K562 (cell line): ENCODE results near the gene CTCFL. TPM values are rescaled to one million over a fixed set of nuclear protein-coding genes. Genes with fewer than 3 reads are reported as not detected.

Experiments used
- ATAC-seq: fragments of 200-7000 bp; cut with Tn5 transposase; 3 replicates; pipeline ENCODE4 v1.9.1; 2020; ENCODE audit warnings: moderate library complexity
- BruUV-seq: library from RNA; stranded (reverse); fragments of 400-500 nt; replicated peaks from 2 replicates; lab custom pipeline; 2021; lab: Mats Ljungman, UMichigan
- CTCF ChIA-PET: fragments of 300-600 bp; formaldehyde crosslinking; extraction: SDS; loops from one replicate; lab custom pipeline; 2021; ENCODE audit warnings: low intra/inter-chr PET ratio; lab: Yijun Ruan, JAX
- POLR2A ChIA-PET: fragments of 300-600, 350-650 bp; sonication (Branson Sonifier 250); formaldehyde crosslinking; extraction: SDS; loops from one replicate; lab custom pipeline; 2021; ENCODE audit warnings: antibody characterized with exemption, inconsistent platforms; lab: Yijun Ruan, JAX
- DNase-seq, 4 experiments: peaks; one replicate each; pipeline versions ENCODE4 v3.0.0 to v3.0.0-alpha.2; 2011 to 2018; ENCODE audit warnings: low spot score in 3 of 4, mixed read lengths in 3 of 4; ENCODE audit errors: extremely low read depth in 1 of 4
- FAIRE-seq: peaks from 2 replicates; lab custom pipeline; 2011; peaks lifted over from hg19 to GRCh38; lab: Jason Lieb, UNC
- H2AFZ ChIP-seq: 2 replicates; pipeline ENCODE4 v1.6.0; 2011; ENCODE audit warnings: low read depth, low read length, control low read depth, inconsistent platforms
- H3K27ac ChIP-seq: fragments of 200-600 bp; 3 replicates; pipeline ENCODE4 v1.8.0; 2011; ENCODE audit warnings: low read depth, mild to moderate bottlenecking, control low read depth, inconsistent platforms, low read length, moderate library complexity, mixed read lengths; ENCODE audit errors: extremely low read depth
- H3K27me3 ChIP-seq, 2 experiments: fragments of 300-600 bp in 1 of 2; 2 replicates in 1 of 2; 3 replicates in 1 of 2; pipeline versions ENCODE4 v1.6.0 to v1.8.0; 2011; ENCODE audit warnings: inconsistent platforms in 2 of 2, low read length in 2 of 2, mild to moderate bottlenecking in 1 of 2, mixed read lengths in 1 of 2, moderate library complexity in 1 of 2; ENCODE audit not compliant: control insufficient read depth in 2 of 2, insufficient read depth in 2 of 2
- H3K36me3 ChIP-seq: fragments of 300-600 bp; 3 replicates; pipeline ENCODE4 v1.8.0; 2011; ENCODE audit warnings: mild to moderate bottlenecking, low read length, inconsistent platforms; ENCODE audit not compliant: control insufficient read depth, insufficient read depth
- H3K4me1 ChIP-seq, 2 experiments: fragments of 200-600 bp in 1 of 2; replicated peaks in 1 of 2; 2 replicates in 1 of 2; 3 replicates in 1 of 2; pipeline versions ENCODE4 v1.5.1 to v1.8.0; 2011; ENCODE audit warnings: inconsistent platforms in 2 of 2, low read length in 2 of 2, mild to moderate bottlenecking in 1 of 2, mixed read lengths in 1 of 2, moderate library complexity in 1 of 2; ENCODE audit not compliant: control insufficient read depth in 2 of 2, insufficient read depth in 2 of 2
- H3K4me2 ChIP-seq: 2 replicates; pipeline ENCODE4 v1.6.1; 2011; ENCODE audit warnings: low read length, control low read depth, inconsistent platforms, mixed read lengths; ENCODE audit not compliant: insufficient read depth
- H3K4me3 ChIP-seq: fragments of 200-600 bp; sonication (generic), shearing (Covaris generic); 2 replicates; pipeline ENCODE4 v1.5.1; 2016; ENCODE audit warnings: control low read depth, inconsistent platforms
- H3K79me2 ChIP-seq: fragments of 200-600 bp; 3 replicates; pipeline ENCODE4 v1.8.0; 2011; ENCODE audit warnings: low read length, inconsistent platforms; ENCODE audit not compliant: control insufficient read depth, insufficient read depth
- H3K9ac ChIP-seq, 2 experiments: 2 replicates each; pipeline versions ENCODE4 v1.6.0 to v1.6.1; 2011; ENCODE audit warnings: low read depth in 2 of 2, low read length in 2 of 2, control low read depth in 1 of 2, inconsistent platforms in 1 of 2, mild to moderate bottlenecking in 1 of 2, mixed read lengths in 1 of 2; ENCODE audit not compliant: insufficient read depth in 1 of 2
- H3K9me1 ChIP-seq: one replicate; pipeline ENCODE4 v1.6.0; 2011; ENCODE audit warnings: inconsistent platforms, mild to moderate bottlenecking, low read length, moderate library complexity; ENCODE audit not compliant: control insufficient read depth, insufficient read depth
- H3K9me3 ChIP-seq: replicated peaks from 2 replicates; pipeline ENCODE4 v1.5.1; 2011; ENCODE audit warnings: low read depth, low read length, inconsistent platforms; ENCODE audit not compliant: control insufficient read depth, insufficient read depth
- H4K20me1 ChIP-seq: replicated peaks from 2 replicates; pipeline ENCODE4 v1.6.1; 2011; ENCODE audit warnings: low read length, inconsistent platforms, mixed read lengths; ENCODE audit not compliant: control insufficient read depth, insufficient read depth
- HLTF ChIP-seq: fragments of 450-650 bp; IDR thresholded peaks from 2 replicates; pipeline ENCODE4 v1.6.1; 2016
- MAFF ChIP-seq: IDR thresholded peaks from 2 replicates; pipeline ENCODE4 v1.6.1; 2012; ENCODE audit warnings: low read length, improper control_type of control experiment
- NBN ChIP-seq: fragments of 450-650 bp; IDR thresholded peaks from 2 replicates; pipeline ENCODE4 v1.6.1; 2016; ENCODE audit warnings: low read depth, mild to moderate bottlenecking
- NFATC3 ChIP-seq: fragments of 450-650 bp; IDR thresholded peaks from 2 replicates; pipeline ENCODE4 v1.6.1; 2017; ENCODE audit warnings: mild to moderate bottlenecking
- PHF8 ChIP-seq: fragments of 200-600 bp; sonication (generic); IDR thresholded peaks from 2 replicates; pipeline ENCODE4 v1.6.1; 2012; ENCODE audit warnings: mixed run types, mild to moderate bottlenecking, inconsistent platforms, low read length, moderate library complexity, borderline replicate concordance
- SETDB1 ChIP-seq: IDR thresholded peaks from one replicate; pipeline ENCODE4 v1.6.1; 2012; ENCODE audit warnings: low read length, control low read depth, inconsistent platforms
- SMAD3 ChIP-seq: fragments of 450-650 bp; formaldehyde crosslinking; conservative IDR thresholded peaks from 2 replicates; pipeline ENCODE4 v1.4.0; 2020; ENCODE audit warnings: mild to moderate bottlenecking
- ZNF217 ChIP-seq: sonication (generic); formaldehyde crosslinking; IDR thresholded peaks from 2 replicates; pipeline ENCODE4 v1.8.0; 2022; ENCODE audit warnings: mild to moderate bottlenecking, missing genetic modification reagents
- ZNF263 ChIP-seq: sonication (generic); formaldehyde crosslinking; IDR thresholded peaks from 2 replicates; pipeline ENCODE4 v1.8.0; 2022; ENCODE audit warnings: mild to moderate bottlenecking, missing genetic modification reagents, borderline replicate concordance
- WGBS: fragments of 100-300 bp; shearing (Covaris generic); methylation state at CpG from one replicate; pipeline ENCODE4 v1.1.6; 2016; ENCODE audit warnings: low coverage, mixed read lengths; ENCODE audit not compliant: insufficient coverage; ENCODE audit errors: missing lambda C conversion rate; 5-methylcytosine and 5-hydroxymethylcytosine counted together
- in situ Hi-C: fragments of 300-500 bp; cut with MboI; formaldehyde crosslinking; loops from 4 replicates; pipeline ENCODE4 v1.15.0; 2018; ENCODE audit warnings: inconsistent platforms, mixed read lengths
- intact Hi-C: fragments of 100-400 bp; cut with micrococcal nuclease; formaldehyde crosslinking; loops from 2 replicates; pipeline ENCODE4 v1.14.2; 2022
- polyA plus RNA-seq, 8 experiments: library from polyadenylated mRNA; depleted of rRNA in 4 of 8; stranded (reverse) in 5 of 8; unstranded in 3 of 8; fragments of >200 nt; fragmentation: Nextera tagmentation in 2 of 8; fragmentation: Illumina TruSeq in 1 of 8; extraction: Ambion mirVana in 2 of 8; extraction: Trizol in 1 of 8; gene quantifications; 2 replicates each; pipeline versions ENCODE4 v1.2.1 to v1.2.3, GENCODE V29; 2011 to 2014; ENCODE audit warnings: inconsistent platforms in 1 of 8, missing spikeins in 1 of 8
- total RNA-seq, 7 experiments: library from RNA; depleted of rRNA in 6 of 7; stranded (reverse); fragments of >200 nt in 6 of 7; fragmentation: Illumina TruSeq in 2 of 7; extraction: Trizol in 2 of 7; gene quantifications; 2 replicates each; pipeline versions ENCODE4 v1.2.1 to v1.2.3, GENCODE V29; 2011 to 2021; ENCODE audit warnings: low replicate concordance in 1 of 7
- TF ChIP-seq, protein P1 (sequence below): fragments of 150-350 bp; IDR thresholded peaks from 2 replicates; pipeline ENCODE4 v1.6.1; 2014; ENCODE audit warnings: low read depth, mild to moderate bottlenecking, low read length, borderline replicate concordance

The CTCFL gene
- total and polyA plus RNA-seq, 9 of the 15 experiments (the other 6 are each of a cell fraction or from before 2014, with no cell fraction given), result 42.4 to 188 (median 111) TPM

DNA sequence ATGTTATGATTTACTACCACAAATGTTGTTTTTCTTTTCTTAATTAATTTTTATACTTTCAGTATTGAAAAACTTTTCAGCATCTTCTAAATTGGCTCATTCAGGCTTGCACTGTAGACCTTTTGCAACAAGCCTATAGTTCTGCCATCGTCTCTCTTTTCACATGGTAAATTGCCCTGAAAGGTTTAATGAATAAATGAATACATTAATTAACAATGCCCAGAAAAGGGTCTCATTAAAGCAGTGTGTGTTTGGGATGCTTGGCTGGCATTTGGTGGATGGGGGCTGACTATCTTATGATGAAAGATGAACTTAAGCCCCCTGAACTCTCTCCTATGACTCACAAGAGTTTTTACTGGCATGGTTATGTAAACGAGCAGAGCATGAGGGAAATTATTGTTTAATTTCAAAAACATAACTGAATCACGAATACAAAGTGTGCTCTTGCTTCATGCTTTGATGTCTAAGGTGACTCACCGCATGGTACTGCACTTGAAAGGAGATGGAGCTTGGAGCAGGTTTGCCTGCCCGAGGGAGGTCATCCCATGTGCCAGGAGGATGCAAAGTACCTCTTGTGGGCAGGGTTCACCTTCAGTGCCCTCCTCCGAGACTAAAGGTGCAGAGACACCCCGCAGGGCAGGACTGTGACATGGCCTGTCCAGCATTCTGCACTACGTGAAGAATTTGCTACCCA, 22.2 kb upstream of the CTCFL start:
- H3K9me3 ChIP-seq, result no peaks in the 10 kb centered on the region
- in situ Hi-C loops (no loop called here), intact Hi-C loops (no loop called here)
- CTCF ChIA-PET, result no interaction called here
- no peaks in the 10 kb centered on the region for H4K20me1 ChIP-seq
- H3K4me3 ChIP-seq, result no peak overlapping the region
- DNase-seq (no peak), ATAC-seq (no peak)
- POLR2A ChIA-PET, result interaction anchor here (1.6 kb wide), 1 partner anchor 9 kb away, joined by 6 read pairs; no protein-coding TSS in a partner anchor
- no peaks in the 10 kb centered on the region for H3K36me3 ChIP-seq
- no peak overlapping the region for H3K9ac ChIP-seq
- H3K27me3 ChIP-seq, result peaks cover 0 to 2% of the 10 kb centered on the region in 2 experiments; a peak in 1 of 5 replicates
- no peak for TF ChIP-seq NBN
- TF ChIP-seq ZNF263 (CRISPR knock-in tag), result no peak
- no peak for TF ChIP-seq PHF8
- TF ChIP-seq, protein P1, sequence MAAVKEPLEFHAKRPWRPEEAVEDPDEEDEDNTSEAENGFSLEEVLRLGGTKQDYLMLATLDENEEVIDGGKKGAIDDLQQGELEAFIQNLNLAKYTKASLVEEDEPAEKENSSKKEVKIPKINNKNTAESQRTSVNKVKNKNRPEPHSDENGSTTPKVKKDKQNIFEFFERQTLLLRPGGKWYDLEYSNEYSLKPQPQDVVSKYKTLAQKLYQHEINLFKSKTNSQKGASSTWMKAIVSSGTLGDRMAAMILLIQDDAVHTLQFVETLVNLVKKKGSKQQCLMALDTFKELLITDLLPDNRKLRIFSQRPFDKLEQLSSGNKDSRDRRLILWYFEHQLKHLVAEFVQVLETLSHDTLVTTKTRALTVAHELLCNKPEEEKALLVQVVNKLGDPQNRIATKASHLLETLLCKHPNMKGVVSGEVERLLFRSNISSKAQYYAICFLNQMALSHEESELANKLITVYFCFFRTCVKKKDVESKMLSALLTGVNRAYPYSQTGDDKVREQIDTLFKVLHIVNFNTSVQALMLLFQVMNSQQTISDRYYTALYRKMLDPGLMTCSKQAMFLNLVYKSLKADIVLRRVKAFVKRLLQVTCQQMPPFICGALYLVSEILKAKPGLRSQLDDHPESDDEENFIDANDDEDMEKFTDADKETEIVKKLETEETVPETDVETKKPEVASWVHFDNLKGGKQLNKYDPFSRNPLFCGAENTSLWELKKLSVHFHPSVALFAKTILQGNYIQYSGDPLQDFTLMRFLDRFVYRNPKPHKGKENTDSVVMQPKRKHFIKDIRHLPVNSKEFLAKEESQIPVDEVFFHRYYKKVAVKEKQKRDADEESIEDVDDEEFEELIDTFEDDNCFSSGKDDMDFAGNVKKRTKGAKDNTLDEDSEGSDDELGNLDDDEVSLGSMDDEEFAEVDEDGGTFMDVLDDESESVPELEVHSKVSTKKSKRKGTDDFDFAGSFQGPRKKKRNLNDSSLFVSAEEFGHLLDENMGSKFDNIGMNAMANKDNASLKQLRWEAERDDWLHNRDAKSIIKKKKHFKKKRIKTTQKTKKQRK, result no peak
- no peak for TF ChIP-seq SMAD3 (CRISPR knock-in tag)
- no peak for TF ChIP-seq HLTF
- TF ChIP-seq ZNF217 (CRISPR knock-in tag), result no peak
- TF ChIP-seq MAFF, result no peak
- no peak for TF ChIP-seq NFATC3
- TF ChIP-seq SETDB1, result no peak
- TF ChIP-seq, all 486 proteins: peak for 0
- Histone ChIP-seq H3K27ac (no peak overlapping the region), H3K4me2 (no peak overlapping the region), H3K4me1 (peaks cover 7 to 20% of the 10 kb centered on the region in 2 experiments; a peak in 3 of 5 replicates), H3K9me1 (no peaks in the 10 kb centered on the region), H3K79me2 (no peaks in the 10 kb centered on the region), H2AFZ (no peak overlapping the region)
- FAIRE-seq, result no peak
- WGBS, result 18% methylated on average over 8 of the region's 8 CpGs
- BruUV-seq, result no TSS peak
